ENCODE measurements around the gene NPAS3.

Gene NPAS3

DNA sequence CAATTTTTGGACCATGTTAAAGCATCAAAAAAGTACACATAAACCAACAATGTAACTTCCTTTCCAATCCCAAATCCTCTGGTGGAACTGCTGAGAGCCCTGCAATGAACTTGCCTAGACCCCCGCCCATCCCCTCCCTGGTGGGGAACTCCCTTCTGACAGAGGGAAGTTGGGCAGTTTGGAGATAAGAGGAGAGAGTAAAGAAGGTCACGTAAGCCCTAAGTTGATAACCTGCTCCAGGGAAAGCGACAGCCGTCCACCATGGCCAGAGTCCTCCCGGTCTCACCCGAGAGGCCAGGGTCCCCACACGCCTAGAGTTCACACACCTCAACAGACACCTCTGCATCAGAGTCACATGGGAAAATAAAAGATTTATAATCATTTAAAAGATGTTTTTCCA, 873.5 kb downstream of the NPAS3 start:
- no peak overlapping the region for H3K4me3 ChIP-seq (ENCODE audit: low read length)
- TF ChIP-seq, protein P1, sequence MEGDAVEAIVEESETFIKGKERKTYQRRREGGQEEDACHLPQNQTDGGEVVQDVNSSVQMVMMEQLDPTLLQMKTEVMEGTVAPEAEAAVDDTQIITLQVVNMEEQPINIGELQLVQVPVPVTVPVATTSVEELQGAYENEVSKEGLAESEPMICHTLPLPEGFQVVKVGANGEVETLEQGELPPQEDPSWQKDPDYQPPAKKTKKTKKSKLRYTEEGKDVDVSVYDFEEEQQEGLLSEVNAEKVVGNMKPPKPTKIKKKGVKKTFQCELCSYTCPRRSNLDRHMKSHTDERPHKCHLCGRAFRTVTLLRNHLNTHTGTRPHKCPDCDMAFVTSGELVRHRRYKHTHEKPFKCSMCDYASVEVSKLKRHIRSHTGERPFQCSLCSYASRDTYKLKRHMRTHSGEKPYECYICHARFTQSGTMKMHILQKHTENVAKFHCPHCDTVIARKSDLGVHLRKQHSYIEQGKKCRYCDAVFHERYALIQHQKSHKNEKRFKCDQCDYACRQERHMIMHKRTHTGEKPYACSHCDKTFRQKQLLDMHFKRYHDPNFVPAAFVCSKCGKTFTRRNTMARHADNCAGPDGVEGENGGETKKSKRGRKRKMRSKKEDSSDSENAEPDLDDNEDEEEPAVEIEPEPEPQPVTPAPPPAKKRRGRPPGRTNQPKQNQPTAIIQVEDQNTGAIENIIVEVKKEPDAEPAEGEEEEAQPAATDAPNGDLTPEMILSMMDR (IDR thresholded peaks at IDR 0.05; ENCODE audit: insufficient read depth, low read depth, low read length, missing control alignments): no peak
- DNase-seq (ENCODE audit: low read depth): no peak

DNA sequence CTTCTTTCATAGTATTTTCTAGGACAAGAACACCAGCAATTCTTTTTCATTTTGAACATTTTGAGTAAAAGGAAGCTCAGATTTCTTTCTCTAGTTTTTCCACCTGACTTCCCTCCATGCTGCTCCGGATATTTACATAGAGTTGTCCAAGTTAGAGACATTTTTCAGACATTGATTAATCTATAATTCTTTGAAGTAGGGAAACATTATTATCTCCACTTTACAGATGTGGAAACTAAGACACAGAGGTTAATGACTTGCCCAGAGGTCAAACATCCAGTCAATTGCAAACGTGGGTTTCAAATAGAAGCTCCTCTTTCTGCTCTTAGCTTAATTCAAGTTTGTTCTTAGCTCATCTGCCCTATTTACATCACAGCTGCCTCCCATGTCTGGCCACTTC, 873.9 kb downstream of the NPAS3 start:
- no peak overlapping the region for H3K4me3 ChIP-seq (ENCODE audit: low read length)
- TF ChIP-seq, protein P1 (IDR thresholded peaks at IDR 0.05; ENCODE audit: insufficient read depth, low read depth, low read length, missing control alignments): no peak
- no peak for DNase-seq (ENCODE audit: low read depth)

DNA sequence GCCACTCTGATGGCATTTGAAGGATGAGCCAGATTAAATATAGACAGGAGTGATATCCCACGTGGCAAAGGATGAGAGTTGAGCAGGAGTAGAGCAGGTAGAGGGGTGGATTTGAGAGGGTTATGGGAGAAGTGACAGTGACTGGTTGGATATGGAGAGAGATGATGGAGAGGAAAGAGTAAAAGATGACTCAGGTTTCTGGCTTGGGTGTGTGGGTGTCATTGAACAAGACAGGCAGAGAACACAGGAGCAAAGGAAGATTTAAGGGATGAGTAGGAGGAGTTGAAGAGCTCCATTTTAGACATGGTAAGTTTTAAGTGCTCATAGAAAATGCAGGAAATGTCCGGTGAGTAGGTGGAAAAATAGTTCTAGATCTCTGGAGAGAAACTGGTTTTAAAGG, 875.3 kb downstream of the NPAS3 start:
- TF ChIP-seq, protein P1 (IDR thresholded peaks at IDR 0.05; ENCODE audit: insufficient read depth, low read depth, low read length, missing control alignments): no peak
- H3K4me3 ChIP-seq (ENCODE audit: low read length): no peak overlapping the region
- no peak for DNase-seq (ENCODE audit: low read depth)

DNA sequence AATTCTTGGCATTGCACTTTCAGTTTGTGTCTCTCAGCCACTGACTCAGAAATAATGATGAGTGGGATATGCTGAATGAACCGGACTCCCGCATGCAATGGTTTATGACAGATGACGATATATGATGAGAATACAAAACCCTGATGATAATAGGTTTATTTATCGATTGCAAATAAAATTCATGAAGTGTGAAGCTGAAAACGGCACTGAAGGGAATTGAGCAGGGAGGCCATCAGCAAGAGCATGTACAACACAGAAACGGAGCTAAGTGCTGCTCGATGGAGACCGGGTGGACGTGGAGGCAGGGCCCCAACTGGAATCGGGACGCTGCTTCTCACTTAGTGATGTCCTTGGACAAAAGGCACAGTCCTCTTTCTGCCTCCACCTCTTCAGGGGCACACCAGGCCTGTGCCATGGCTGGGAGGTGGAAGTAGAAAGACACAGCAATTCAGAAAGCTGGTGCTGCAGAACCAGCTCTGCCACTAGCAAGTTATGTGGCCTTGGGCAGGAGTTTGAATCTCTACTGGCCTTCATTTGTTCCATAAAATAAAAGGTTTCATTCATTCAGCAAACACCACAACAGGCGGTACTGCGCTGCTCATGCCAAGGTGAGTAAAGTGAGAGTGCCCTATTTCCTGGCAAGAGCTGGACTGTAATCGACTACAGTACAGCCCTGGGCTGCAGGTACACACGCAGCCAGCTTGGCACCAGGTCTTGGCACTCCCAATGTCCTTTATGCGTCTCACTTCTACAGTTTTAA, 895.2 kb downstream of the NPAS3 start:
- no peak overlapping the region for H3K4me3 ChIP-seq (ENCODE audit: low read length)
- TF ChIP-seq, protein P1 (IDR thresholded peaks at IDR 0.05; ENCODE audit: insufficient read depth, low read depth, low read length, missing control alignments): no peak
- peak; percentile 12 for DNase-seq (ENCODE audit: low read depth)

DNA sequence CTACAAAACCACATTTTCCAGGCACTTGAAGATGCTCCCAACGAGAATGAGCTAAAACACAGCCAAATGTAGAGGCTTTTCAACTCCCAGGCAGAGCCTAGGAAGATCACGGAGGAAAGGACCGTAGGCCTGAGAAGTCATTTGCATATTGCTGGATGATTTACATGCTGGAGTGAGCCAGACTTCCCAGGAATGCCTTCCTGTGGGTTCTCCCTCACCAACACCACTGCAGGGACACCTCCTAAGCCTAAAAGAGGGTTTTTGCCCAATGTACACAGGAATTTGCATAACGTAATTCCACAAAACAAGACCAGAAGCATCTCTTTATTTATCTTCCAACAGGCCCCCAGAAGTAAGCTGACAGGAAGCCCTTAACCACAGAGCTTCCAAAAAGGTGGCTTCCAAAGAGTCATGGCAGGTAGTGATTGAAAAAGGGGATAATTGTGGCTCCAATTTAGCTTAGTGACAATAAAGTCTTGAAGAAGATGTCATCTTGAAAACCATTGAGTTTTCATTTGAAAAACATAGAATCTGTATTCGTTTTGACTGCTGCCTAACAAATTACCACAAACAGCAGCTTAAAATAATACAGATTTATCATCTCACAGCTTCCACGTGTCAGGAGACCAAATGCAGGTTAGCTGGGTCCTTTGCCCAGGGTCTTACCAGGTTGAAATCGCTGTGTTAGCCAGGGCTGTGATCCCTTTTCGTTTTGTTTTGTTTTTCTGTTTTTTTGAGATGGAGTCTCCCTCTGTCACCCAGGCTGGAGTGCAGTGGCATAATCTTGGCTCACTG, 896.0 kb downstream of the NPAS3 start:
- no peak overlapping the region for H3K4me3 ChIP-seq (ENCODE audit: low read length)
- DNase-seq (ENCODE audit: low read depth): no peak
- TF ChIP-seq, protein P1 (IDR thresholded peaks at IDR 0.05; ENCODE audit: insufficient read depth, low read depth, low read length, missing control alignments): no peak

DNA sequence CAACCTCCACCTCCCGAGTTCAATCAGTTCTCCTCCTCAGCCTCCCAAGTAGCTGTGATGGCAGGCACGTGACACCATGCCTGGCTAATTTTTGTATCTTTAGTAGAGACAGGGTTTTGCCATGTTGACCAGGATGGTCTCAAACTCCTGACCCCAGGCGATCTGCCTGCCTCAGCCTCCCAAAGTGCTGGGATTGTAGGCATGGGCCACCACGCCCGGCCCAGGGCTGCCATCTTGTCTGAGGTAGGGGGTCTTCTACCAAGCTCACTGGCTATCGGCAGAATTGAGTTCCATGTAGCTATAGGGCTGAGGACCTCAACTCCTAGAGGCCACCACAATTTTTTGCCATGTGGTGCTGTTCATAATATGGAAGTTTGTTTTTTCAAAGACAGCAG, 896.6 kb downstream of the NPAS3 start:
- DNase-seq (ENCODE audit: low read depth): no peak
- TF ChIP-seq, protein P1 (IDR thresholded peaks at IDR 0.05; ENCODE audit: insufficient read depth, low read depth, low read length, missing control alignments): no peak
- no peak overlapping the region for H3K4me3 ChIP-seq (ENCODE audit: low read length)

All from epithelial cell of esophagus (primary cell).